Activated CD8-positive, alpha-beta memory T cell treated with anti-CD3 and anti-CD28 coated beads for 24 hours (primary cell): Measurements from ENCODE around the gene TMEM213.
"Not testable (repeated sequence)": the region's sequence is repeated elsewhere in the genome, so short reads cannot be mapped to it uniquely, and the experiment has no call there.

Experiments
- DNase-seq: peaks from one replicate; pipeline ENCODE4 v3.0.0-alpha.2; 2020

The TMEM213 gene

GRCh38 chr7:138797715-138798320 lies at the start of gene TMEM213, which contains the start of gene ATP6V0A4:
Gene TMEM213, plus strand, starts transcription at chr7:138797994. Its CDS starts 111 bp downstream, at chr7:138798105.
Gene ATP6V0A4, minus strand, starts transcription at chr7:138798196. Its CDS starts 26,949 bp downstream, at chr7:138771247.
- DNase-seq, result no peak

GRCh38 chr7:138748666-138749065 lies 49.1 kb upstream of the TMEM213 start:
- no peak for DNase-seq

- no peak for DNase-seq
Observed at GRCh38 chr7:138749960-138750359, 47.8 kb upstream of the TMEM213 start.

- DNase-seq, result no peak
Observed at GRCh38 chr7:138750473-138750872, 47.3 kb upstream of the TMEM213 start.

- DNase-seq, result no peak
Observed at GRCh38 chr7:138750901-138751464, 46.8 kb upstream of the TMEM213 start.

GRCh38 chr7:138752518-138753149 lies 45.2 kb upstream of the TMEM213 start:
- peak; percentile 86 for DNase-seq

- DNase-seq, result no peak
Observed at GRCh38 chr7:138753150-138753518, 44.7 kb upstream of the TMEM213 start.

GRCh38 chr7:138753610-138754009 lies 44.2 kb upstream of the TMEM213 start:
- DNase-seq, result no peak

- DNase-seq, result no peak
Observed at GRCh38 chr7:138755331-138755747, 42.5 kb upstream of the TMEM213 start.

GRCh38 chr7:138755842-138756590 lies 41.8 kb upstream of the TMEM213 start:
- no peak for DNase-seq

- DNase-seq, result no peak
Observed at GRCh38 chr7:138756591-138757242, 41.1 kb upstream of the TMEM213 start.

GRCh38 chr7:138768241-138768640 lies 29.6 kb upstream of the TMEM213 start:
- no peak for DNase-seq

- no peak for DNase-seq
Observed at GRCh38 chr7:138770904-138771303, 26.9 kb upstream of the TMEM213 start.

- no peak for DNase-seq
Observed at GRCh38 chr7:138773176-138773575, 24.6 kb upstream of the TMEM213 start.

- DNase-seq, result no peak
Observed at GRCh38 chr7:138773817-138774216, 24.0 kb upstream of the TMEM213 start.

GRCh38 chr7:138776166-138776833 lies 21.5 kb upstream of the TMEM213 start:
- no peak for DNase-seq

GRCh38 chr7:138781004-138781403 lies 16.8 kb upstream of the TMEM213 start:
- DNase-seq, result no peak

- DNase-seq, result no peak
Observed at GRCh38 chr7:138784692-138785091, 13.1 kb upstream of the TMEM213 start.

- DNase-seq, result no peak
Observed at GRCh38 chr7:138785587-138786437, 12.0 kb upstream of the TMEM213 start.

GRCh38 chr7:138796038-138796615 lies 1.7 kb upstream of the TMEM213 start:
- DNase-seq, result no peak

GRCh38 chr7:138797046-138797445 lies 748 bp upstream of the TMEM213 start:
- not testable (repeated sequence) for DNase-seq
